NCI-H187 treated with DMSO at 0.1 percent for 48 hours (cell line): ENCODE results near the gene AGFG1.
"Not testable (repeated sequence)": the region's sequence is repeated elsewhere in the genome, so short reads cannot be mapped to it uniquely, and the experiment has no call there.

Source experiments
- DNase-seq: peaks from one replicate; lab custom pipeline; 2025; lab: John Stamatoyannopoulos, UW

Gene AGFG1

GRCh38 chr2:227499627-227500300 lies 27.8 kb downstream of the AGFG1 start:
- DNase-seq: no peak

- DNase-seq: no peak
These were observed 28.3 kb downstream of the AGFG1 start for GRCh38 chr2:227500301-227500630.

DNA sequence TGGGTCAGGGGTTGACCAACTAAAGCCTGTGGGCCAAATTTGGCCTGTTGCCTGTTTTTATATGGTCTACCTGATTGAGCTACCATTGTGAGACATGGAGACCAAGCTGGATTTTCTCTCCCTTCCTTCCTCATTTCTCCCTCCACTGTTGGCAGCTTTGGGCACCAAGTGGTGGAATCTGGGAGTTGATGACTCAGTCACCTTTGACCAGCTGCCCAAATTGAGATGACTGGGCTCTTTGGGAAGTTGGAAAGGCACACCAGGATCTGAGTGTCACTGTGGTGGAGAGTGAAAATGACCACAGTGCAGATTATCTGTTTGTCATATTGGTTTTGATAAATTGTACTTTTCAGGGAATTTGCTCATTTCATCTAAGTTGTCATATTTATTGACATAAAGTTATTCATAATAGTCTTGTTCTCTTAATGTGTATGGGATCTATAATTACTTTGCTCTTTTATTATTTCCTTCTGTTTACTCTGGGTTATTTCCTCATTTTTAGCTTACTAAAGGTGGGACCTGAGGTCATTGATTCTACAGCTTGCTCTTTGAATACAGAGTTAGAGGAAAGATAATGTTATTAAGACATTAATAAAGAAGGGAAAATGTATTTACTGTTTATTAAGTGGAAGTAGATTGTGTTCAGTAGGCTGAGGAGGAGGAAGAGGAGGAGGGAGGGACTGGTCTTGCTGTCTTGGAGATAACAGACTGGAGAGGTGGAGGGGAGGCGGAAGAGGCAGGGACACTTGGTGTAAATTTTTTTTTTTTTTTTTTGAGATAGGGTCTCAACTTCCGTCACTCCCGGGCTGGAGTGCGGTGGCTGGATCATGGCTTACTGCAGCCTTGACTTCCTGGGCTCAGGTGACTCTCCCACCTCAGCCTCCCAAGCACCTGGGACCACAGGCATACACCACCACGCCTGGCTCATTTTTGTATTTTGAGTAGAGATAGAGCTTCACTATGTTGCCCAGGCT lies 31.8 kb downstream of the AGFG1 start:
- no peak for DNase-seq

- no peak for DNase-seq
These were observed 32.7 kb downstream of the AGFG1 start for GRCh38 chr2:227504700-227505099.

GRCh38 chr2:227506456-227506855 lies 34.5 kb downstream of the AGFG1 start:
- no peak for DNase-seq

- no peak for DNase-seq
These were observed 36.0 kb downstream of the AGFG1 start for GRCh38 chr2:227507963-227508362.

GRCh38 chr2:227509076-227509475 lies 37.1 kb downstream of the AGFG1 start:
- DNase-seq: no peak

- no peak for DNase-seq
These were observed 38.1 kb downstream of the AGFG1 start for GRCh38 chr2:227509824-227510619.

DNA sequence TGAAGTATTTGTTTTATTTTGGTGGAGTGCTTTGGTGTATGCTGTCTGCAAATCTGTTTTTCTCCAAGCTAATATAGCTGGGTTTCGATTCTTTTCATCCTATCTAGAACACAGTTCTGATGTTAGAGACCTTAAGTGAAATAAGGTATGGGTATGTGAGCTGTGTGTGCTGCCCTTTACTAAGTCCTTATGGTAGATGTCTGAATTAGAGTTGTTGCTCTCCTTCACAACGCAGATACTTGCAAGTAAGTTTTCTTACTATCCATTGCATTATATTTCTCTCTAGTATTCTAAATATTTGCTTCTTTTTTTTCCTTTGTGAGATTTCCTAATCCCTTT lies 38.6 kb downstream of the AGFG1 start:
- DNase-seq: no peak

DNA sequence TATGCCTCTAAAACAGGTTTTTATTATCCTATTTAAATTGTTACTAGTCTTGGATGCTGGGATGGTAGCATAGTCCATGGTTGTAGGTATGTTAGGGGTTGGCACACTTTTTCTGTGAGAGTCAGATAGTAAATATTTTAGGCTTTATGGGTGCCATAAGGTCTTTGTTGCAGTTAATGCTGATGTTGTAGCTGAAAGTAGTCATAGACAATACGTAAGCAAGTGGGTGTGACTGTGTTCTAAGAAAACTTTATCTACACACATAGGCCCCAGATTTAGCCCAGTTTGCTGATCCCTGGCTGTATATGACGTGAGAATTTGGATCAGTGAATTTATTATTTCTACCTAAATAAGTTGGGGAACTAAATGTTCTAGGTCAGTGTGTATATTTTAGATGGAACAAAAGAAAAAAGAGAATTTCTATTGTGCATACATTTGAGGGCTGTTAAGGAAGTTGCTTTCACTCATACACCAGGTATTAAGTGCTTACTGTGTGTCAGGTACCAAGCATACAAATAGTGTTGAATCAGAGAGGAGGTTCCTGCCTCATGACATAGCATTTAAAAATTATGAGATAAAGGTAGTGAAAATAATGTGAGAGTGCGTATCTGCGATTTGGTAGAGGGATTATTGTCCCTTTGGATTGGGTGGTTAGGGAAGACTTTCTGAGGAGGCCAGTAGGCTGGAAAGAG lies 39.4 kb downstream of the AGFG1 start:
- no peak for DNase-seq

DNA sequence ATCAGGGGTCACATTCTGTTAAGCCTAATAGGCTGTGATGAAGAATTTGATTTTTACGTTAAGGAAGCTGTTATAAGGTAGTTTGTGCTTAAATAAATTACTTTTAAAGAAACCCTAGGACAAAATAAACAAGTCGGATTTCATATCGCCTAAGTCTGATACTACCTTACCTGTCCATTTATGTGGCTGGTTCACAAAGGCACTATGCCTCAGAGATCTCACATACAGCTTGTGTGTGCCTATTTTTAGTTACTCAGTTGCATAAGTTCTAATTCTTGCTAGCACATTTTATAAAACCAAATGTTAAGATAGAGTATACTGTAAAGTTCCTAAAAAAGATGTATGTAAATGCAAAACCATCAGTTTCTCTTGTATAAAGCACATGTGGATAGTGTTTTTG lies 40.0 kb downstream of the AGFG1 start:
- DNase-seq: no peak

- DNase-seq: no peak
These were observed 41.2 kb downstream of the AGFG1 start for GRCh38 chr2:227513113-227513512.

DNA sequence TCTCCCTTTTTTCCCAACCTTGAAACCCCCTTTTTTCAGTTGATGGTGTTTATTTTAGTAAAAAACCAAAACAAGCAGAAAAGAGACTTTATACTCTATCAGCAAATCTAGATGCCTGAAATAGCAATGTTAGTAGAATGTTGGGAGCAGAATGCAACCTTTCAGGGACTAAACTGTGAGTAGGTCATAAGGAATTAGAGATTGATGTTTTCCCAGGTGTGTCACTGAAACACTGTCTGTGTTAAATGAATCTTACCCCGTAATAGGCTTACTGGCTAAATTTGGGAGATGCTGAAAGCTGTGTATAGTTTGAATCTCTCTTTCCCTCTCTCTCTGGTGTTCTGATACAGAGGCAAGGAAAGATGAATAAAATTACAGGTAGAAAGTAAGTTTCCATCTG lies 43.8 kb downstream of the AGFG1 start:
- no peak for DNase-seq

DNA sequence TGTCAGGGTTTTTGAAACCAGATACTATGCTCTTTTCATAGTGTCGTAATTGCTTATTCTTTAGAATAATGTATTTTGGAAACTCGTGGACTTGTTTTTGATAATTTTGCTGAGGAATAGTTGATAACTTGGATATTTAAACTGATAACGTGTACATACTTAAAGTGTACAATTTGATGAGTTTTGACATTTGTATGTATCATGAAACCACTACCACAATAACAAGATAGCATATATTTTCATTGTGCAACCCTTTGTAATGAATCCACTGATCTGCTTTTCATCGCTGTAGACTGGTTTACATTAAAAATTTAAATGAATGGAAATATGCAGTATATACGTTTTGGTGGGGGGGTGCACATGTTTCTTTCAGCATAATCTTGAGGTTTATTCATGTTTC lies 45.8 kb downstream of the AGFG1 start:
- DNase-seq: no peak

DNA sequence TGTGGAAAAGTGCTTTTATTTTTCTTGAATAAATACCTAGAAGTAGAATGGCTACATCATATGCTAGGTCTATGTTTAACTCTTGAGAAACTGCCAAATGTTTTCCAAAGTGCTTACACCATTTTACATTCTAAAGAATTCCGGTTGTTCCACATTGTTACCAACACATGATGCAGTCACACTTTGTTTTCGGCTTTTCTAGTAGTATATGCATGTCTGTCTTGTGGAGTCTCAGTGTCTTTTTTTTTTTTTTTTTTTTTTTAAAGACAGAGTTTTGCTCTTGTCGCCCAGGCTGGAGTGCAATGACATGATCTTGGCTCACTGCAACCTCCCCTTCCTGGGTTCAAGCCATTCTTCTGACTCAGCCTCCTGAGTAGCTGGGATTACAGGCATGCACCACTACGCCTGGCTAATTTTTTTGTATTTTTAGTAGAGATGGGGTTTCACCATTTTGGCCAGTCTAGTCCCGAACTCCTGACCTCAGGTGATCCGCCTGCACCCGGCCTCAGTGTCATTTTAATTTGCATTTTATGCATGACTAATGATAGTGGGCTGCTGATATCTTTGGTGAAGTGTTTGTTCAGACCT lies 46.4 kb downstream of the AGFG1 start:
- DNase-seq: not testable (repeated sequence)

- not testable (repeated sequence) for DNase-seq
These were observed 49.2 kb downstream of the AGFG1 start for GRCh38 chr2:227521178-227521577.

DNA sequence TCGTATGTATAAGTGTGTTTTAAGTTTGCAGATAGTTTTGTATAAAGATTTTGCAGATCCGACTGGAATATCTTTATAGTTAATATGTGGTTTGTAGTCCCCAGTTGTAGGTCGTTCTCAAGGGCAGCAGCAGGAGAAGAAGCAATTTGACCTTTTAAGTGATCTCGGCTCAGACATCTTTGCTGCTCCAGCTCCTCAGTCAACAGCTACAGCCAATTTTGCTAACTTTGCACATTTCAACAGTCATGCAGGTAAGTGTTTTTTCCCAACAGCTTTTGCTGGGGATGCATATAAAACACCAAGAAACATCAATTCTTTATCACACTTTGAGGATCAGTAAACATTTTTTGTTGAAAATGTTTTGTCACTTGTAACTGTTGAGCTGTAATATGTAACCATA lies 52.7 kb downstream of the AGFG1 start:
- no peak for DNase-seq

DNA sequence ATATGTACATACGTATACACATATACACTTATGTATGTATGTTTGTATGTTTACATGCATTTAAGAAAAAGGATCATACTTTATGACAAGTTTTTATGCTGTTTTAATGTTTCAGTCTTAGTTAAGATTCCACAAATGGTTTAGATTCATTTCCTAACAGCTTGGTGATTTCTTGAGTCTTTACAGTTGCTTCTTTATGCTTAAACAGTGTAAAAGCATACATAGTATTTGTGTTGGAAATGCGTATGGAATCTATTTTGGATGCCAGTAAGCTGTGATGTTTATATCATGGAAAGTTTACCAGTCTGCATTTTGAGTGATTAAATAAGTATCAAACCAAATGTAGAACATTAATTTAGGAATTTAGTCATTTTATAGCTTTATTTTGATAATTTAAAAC lies 55.4 kb downstream of the AGFG1 start:
- no peak for DNase-seq

DNA sequence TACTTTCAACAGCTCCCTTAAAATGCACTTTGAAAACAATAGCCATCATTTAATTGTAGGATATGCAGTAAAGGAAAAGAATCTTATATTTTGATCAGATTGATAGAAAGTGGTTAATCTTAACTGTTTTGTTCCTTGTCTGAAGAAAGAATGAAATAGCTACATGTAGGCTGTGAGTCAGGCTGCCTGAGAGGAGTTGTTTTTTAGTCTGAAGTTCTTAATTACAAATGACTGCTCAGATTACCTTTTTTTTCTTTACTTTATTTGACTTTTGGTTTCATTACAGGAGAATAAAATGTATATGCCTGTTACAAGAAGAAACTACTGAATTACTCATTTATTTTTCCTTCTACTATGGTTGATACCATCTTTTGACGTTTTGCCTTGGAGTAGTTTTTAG lies 56.8 kb downstream of the AGFG1 start:
- no peak for DNase-seq

DNA sequence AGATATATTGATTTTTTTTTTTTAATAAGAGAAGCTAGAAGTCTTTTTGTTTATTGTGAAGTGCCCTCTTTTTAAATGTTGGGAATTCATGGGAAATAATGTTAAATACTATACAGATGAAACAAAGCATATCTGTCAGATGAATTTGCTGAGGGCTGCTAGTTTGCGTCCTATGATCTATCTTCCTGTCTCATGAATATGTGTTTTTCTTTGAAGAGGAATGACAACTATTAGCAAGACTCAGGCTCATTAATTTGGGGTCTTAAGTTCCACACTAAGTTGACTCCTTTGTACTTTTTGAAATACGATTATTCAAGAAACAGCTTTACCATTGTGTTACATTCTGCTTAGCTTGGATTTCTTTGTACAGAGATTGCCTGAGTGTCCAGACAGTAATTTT lies 57.9 kb downstream of the AGFG1 start:
- no peak for DNase-seq

DNA sequence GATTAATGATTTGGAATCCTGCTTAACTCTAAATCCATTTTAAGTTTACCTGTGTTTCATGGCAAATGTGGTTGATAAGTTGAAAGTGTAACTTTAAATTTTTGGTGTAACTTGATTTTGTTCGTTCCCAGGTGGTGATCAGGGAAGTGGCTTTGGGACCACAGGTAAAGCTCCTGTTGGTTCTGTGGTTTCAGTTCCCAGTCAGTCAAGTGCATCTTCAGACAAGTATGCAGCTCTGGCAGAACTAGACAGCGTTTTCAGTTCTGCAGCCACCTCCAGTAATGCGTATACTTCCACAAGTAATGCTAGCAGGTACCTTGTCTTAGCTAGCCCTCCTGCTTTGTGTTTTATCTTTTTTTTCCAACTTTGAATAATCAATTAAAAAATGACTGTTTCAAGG lies 62.8 kb downstream of the AGFG1 start:
- DNase-seq: no peak

DNA sequence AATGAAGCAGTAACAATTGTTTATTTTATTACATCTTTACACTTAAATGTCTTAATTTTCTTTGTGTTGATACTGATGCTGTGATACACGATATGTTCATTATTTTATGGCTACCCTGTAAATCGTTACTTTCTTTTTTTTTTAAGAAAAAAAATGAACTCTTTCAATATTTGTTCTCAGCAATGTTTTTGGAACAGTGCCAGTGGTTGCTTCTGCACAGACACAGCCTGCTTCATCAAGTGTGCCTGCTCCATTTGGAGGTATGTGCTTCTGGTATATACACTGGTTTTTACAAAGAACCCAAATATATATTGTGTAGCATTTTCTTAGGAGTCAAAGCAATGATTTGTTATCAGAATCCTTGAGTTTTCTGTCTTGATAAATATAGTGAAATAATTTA lies 64.5 kb downstream of the AGFG1 start:
- no peak for DNase-seq
